Sciatic nerve (tissue), 2 donors: ENCODE measurements around the gene FBXW8. TPM values are rescaled to one million over a fixed set of nuclear protein-coding genes. Genes with fewer than 3 reads are reported as not detected.
A peak's percentile ranks its signal among the peaks of the same experiment; 100 is the strongest.

Experiments
- ATAC-seq: fragments of 200-7000 bp; cut with Tn5 transposase; one replicate; pipeline ENCODE4 v1.9.1; 2020; ENCODE audit warnings: mild to moderate bottlenecking, moderate library complexity
- DNase-seq: peaks from one replicate; pipeline ENCODE4 v3.0.0-alpha.2; 2020; ENCODE audit warnings: low spot score
- intact Hi-C: fragments of 100-400 bp; cut with DNase I; formaldehyde crosslinking; loops from one replicate; pipeline ENCODE4 v1.14.2; 2022
- total RNA-seq: library from RNA; stranded (reverse); fragmentation: NEBNext Ultra II Directional; extraction: Animal tissue kit (Norgen Biotek cat#: 25700); gene quantifications from one replicate; pipeline ENCODE4 v1.2.1, GENCODE V29; 2021
- donor health status: DM: no; HTN: no; CAD: no.
- donor health status: DM: no; HTN: no; CAD: no.

Gene FBXW8
- total RNA-seq, 1 donor from 2014 or later = 12.9 TPM

DNA sequence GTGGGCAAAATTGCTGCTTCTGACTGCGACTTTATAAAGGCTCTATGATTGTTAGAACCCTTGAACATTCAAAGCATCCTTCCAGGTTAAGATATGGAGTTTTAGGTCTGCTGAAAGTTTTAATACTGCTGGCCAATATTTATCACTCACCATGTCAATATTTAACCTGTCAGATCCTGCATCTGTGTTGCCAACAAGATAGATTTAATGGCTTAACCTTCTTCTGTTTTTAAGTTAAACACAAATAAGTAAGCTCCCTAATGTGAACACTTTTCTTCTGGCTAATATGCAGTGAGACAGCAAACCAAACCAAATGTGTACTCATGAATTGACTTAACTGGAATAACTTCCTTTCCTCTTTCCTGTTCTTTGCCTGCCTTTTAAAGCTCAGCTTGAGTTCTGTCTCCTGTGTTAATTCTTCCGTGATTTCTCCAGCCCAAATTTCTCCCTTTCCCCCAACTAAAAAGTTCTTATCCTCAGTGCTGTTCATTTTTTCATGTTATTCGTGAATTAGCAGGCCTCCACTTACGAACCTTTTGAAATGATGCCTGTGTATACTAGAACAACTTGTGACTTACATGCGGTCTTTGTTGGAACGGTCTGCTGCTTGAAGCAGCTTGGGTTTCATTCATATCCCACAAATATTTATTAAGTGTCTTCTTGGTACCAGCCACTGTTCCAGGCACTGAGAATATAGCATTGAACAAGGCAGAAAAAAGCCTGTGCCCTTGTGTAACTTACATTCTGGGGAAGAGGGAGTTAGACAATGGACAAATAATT lies 9.1 kb downstream of the FBXW8 start:
- intact Hi-C loops = no loop called here
- ATAC-seq = no peak
- no peak for DNase-seq

DNA sequence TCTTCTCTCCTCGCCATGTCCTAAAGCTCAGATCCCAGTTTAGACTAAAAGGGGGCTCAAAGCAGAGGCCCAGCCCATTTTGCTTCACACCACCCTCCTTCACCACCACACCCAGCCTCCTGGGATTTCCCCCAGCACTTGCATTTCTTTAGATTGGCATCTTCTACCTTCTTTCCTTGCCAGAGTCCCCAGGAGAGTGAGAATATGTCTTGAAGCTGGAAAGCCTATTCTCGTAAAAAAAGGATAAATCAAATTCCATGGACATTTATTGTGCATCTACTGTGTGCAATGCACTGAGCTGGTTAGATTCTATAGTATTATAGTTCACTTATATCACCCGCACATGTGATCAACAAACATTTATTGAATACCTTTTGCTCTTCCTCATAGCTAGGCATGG lies 10.2 kb downstream of the FBXW8 start:
- no peak for ATAC-seq
- intact Hi-C loops = no loop called here
- no peak for DNase-seq

DNA sequence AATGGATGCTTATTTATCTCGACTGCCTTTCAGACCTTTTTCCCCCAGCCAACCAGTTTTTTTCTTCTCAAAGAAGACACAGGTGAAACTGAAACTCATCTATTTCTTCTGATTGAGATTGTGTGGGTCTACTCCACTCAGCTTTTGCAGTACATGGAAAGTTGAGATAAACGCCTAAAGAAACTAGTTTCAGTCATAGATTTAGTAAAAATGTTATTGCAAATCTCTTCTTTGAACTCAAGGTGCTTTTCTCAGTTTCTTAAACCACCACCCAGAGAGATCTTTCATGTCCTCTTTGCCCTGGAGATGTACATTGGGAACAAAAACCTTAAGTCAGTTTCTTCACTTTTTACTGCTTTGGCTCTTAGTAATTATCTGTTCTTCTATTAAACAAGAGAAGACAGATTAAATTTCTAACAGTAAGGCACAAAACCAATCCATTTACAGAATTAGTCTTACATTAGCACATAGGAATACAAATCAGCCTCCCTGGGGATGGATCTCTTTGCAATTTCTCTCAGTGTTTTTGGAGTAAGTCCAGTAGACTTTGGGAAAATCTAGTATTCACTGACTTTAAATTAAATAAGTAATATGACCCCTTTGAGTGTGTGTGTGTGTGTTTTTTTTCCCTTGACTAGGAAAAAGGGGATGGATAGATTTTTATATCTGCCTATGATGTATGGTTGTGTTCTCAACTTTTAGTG lies 11.6 kb downstream of the FBXW8 start:
- ATAC-seq (no peak), DNase-seq (no peak)
- intact Hi-C loops = no loop called here

DNA sequence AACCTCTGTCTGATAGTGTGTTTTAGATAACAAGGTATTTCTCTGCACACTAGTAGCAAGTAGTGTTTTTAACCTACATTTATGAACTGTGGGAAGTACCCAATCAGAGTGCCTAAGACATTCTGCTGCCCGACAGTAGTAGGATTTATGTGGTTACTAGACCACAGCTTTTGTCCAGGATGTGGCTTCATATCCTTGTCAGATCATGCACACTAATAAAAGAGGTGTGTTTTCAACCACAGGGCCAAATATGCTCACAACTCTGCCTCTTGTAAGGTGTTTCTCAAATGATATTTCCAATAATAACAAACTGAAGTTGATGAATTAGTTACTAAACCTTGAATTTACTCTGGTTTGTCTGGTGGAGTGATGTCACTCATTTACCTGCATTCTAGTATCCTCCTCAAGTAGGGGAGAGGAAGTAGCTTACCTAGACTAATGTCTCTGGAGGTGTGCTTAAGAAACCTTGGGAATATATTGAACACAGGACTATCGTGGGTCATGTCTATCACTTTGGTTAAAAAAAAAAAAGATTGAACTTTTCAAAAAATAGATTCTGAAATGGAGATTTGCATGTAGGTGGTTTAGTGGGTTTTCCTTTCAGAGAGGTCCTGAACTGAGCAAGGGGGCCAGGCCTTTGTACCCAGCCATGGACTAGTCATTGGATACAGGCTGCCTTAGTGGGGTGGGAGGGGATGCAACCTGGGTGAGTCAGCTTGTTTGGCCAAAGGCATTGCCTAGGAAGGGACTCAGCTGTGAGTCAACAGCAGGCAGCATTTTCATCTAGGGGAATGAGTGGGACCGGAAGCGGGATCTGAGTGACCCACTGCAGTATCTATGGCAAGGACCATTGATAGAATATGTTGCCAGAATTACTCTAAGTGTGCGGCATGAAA lies 14.1 kb downstream of the FBXW8 start:
- DNase-seq (no peak), ATAC-seq (no peak)
- intact Hi-C loops = no loop called here

DNA sequence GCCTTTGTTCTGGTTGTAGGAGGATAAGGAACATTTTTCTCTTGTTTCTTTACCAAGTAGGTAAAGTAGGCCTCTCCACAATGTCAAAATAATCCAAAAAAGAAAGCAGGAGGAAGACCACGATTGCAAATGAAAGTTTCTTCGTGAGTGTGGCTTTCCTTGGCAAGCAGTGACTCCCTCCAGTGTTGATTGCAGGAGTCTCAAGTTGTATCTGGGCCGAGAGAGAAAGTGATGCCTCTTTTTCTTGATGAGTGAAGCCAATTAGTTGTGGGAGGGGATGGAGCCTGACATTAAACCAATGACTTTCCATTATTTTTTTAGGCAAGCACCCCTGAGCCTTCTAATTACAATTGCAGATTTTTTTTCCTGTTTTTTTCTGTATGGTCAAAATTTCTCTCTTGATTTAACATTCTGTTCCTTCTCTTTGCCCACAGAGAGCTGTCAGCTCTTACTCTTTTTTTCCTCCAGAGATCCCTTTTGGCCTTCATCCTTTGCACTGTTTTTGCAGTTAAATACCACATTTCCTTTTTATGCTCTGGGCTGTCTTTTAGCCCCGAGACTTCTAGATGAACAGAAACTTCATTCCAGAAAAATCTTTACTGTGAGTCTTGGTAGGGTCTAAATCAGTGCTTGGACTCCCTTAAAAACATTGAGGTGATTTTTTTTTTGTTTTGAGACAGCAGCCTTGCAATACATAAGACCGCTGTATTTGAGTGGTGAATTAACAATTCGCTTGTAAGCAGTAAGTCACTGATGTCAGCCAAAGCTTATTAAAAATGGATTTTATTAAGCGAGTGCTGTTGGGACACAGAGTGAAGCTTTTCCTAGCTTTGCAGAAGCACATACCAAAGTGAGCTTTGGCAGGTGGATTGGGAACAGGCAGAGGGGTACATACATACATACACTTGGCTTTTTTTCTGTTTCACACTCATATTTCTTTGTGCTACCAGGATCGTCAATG lies 15.8 kb downstream of the FBXW8 start:
- ATAC-seq = peak; percentile 86
- intact Hi-C loops = no loop called here
- no peak for DNase-seq

DNA sequence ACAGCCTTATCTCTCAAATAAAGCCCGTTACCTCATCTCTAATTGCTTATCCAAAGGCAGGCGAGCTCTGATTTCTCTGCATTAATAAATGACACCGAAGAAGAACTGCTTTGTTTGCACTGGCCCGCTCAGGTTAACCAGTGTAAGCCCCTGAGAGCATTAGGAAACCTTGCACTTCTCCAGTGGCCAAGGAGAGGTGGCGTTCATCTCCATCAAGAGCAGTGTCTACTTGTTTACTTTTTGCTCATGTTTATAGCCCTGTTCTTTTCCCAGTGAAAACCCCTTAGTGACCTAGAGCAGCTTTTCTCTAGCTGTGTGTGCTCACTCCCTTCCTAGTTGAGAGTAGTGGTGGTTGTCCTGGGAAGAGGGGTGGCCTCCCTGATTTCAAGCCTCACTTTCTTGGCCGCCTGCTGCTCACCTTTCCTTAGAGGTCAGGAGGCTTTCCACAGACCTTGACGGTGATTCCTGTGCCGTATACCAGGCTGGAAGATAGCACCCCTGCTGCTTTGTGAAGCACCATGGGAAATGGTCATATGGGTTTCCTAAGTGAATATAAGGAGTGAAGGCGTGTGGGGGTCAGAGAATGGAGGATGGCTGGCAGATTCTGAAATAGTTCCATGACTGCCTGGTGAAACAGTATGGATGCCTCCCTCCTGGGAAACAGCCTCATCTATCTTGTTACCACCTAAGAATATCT lies 16.6 kb downstream of the FBXW8 start:
- DNase-seq (no peak), ATAC-seq (peak; percentile 69)
- intact Hi-C loops = no loop called here

DNA sequence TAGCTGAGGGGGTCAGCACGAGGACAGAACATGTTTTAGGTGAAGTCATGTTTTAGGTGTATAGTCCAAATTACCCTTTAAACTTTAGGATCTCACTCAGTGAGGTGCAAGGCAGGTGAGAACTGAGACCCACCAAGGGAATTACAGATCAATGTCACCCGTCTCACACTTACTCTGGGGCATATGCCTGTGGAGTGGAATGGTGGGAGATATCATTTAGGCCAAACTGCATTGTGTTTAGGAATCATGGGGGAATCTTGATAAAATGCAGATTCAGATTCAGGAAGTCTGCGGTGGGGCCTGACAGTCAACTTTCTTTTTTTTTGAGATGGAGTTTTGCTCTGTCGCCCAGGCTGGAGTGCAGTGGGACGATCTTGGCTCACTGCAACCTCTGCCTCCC lies 17.8 kb downstream of the FBXW8 start:
- DNase-seq (no peak), ATAC-seq (no peak)
- intact Hi-C loops = no loop called here

DNA sequence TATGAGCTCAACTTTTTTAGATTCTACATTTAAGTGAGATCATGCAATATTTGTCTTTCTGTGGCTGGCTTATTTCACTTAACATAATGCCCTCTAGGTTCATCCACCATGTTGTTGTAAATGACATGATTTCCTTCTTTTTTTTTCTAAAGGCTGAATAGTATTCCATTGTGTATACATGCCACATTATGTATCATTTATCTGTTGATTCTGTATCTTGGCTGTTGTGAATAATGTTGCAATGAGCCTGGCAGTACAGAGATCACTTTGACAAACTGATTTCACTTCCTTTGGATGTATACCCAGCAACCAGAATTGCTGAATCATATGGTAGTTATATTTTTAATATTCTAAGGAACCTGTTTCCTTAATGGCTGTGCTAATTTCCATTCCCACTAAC lies 19.1 kb downstream of the FBXW8 start:
- no peak for ATAC-seq
- DNase-seq = no peak
- intact Hi-C loops = no loop called here

DNA sequence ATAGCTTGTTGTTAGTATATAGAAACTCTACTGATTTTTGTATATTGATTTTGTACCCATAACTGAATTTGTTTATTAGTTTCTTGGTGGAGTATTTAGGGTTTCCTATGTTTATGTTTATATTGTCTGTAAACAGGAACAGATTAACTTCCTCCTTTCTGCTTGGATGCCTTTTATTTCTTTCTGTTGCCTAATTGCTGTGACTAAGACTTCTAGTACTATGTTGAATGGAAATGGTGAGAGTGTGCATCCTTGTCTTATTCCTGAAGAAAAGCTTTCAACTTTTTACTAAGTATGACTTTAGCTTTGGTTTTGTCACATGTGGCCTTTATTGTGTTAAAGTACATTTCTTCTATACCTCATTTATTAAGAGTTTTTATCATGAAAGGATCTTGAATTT lies 20.9 kb downstream of the FBXW8 start:
- ATAC-seq = no peak
- intact Hi-C loops = no loop called here
- DNase-seq = no peak

DNA sequence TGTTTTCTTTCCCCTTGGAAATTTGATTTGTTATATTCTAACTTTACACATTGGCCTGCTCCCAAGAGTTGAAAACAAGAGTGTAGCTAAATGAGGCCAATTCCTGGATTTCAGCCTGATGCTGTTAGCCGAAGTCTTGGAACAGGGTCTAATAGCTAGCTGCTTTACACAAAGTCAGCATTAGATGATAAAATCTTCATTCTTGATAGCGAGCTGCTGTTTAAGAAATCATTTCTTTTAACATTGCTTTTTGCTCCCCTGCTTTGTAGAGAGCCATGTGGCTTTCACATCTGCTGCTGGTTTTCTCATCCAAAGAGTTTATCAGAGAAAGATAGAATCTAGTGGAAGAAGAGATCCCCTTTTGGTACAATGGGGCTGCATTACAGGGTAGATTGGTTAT lies 22.3 kb downstream of the FBXW8 start:
- DNase-seq (no peak), ATAC-seq (no peak)
- intact Hi-C loops = no loop called here

DNA sequence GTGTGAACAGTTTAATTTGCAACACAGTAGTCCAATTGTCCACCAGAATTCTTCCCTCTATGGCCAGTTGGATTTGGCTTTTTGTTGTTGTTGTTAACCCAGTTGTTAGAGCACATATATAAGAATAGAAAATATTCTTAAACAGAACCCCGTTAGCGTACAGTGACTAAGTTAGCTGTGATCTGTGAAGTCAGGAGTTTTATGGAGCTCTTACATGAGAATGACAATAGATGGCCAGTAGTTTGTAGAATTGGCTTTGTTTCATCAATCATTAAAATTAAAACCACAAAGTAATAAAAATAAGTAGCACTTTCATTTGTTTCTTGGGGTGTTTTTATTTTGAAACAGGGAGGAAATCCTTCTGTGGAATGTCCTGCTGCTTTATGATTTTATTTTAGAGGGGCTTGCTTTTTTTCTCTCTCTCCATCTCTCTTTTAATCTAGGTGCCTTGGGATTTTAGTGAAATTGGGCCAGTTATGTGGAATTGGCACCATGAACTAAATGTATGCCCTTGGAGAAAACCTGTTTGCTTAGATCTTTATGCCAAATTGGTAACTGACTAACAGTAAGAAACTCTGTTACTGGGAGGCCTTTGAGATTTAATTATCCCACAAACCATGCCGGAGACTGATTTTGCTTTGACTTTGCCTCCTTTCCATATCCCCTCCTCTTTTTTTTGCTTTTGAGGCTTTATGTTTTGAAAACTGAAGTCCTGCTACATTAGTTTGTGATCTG lies 22.9 kb downstream of the FBXW8 start:
- DNase-seq (no peak), ATAC-seq (no peak)
- intact Hi-C loops = no loop called here

DNA sequence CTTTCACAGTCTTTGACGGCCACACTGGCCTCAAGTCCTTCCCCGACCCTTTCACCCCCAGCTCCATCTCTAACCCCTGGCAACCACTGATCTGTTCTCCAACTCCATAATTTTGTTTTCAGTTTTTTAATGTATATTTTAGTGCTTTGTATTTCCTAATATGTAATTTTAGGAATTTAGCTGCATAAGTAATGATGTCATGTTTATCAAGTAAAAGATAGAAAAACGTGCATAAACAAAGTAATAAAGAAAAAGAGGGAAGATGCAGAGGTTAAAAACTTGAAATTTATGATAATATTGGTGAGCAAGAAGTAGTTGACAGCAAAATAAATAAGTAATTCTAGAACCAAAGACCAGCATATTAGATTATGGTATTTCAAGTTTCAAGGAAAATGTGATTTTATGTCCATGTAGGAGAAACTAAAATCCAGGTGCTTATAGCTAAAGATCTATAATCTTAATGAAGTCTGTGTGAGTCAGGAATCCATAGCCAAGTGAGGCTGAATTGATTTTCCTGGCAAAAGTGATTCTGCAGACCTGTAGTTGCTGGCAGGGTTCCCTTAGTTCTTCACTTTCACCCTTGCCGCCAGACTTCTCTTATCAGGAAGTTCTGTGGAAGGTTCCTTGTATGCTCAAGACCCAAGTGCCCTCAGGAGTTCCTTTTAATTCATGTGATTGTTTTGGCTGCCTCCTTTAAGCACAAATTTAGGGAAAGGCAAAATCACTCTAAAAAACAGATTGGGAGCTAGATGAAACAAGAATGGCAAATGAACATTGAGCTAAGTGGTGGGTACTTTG lies 24.4 kb downstream of the FBXW8 start:
- intact Hi-C loops = no loop called here
- no peak for ATAC-seq
- no peak for DNase-seq

DNA sequence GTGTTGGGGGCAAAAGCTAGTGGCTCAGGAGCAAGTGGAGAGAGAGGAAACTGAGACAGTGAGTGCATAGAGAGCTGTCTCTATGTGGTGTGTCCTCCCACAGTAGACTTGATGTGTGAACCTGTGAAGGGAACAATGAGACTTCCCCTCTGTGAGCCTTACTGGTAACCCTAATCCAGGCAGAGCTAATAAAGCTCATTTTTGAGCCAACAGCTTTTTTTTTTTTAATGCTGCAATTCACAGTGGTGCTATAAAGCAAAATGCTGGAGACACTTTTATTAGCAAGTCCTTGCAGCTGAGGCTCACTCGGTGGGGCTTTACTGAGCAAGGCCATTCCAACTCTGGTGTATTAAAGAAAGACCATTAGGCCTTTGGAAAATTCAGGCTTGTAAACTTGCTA lies 26.9 kb downstream of the FBXW8 start:
- DNase-seq = no peak
- intact Hi-C loops = no loop called here
- ATAC-seq = peak; percentile 80

DNA sequence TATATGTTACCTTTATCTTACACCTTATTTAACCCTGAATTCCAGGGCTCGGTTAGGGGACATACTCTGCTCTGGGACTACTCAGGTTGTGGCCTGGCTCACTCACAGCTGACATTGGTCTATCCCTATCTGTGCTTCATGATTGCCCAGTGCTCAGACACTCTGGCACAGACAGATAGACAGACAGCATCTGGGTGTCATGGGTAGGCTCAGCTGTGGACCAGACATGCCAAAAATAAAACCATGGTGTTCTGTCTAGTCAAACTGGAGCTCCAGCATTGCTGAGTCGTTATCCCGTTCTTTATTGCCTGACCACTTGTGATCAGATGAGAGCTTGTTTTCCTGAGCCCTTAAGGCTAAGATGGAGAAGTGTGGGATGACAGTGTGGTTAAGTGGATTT lies 29.0 kb downstream of the FBXW8 start:
- intact Hi-C loops = no loop called here
- ATAC-seq = no peak
- no peak for DNase-seq

DNA sequence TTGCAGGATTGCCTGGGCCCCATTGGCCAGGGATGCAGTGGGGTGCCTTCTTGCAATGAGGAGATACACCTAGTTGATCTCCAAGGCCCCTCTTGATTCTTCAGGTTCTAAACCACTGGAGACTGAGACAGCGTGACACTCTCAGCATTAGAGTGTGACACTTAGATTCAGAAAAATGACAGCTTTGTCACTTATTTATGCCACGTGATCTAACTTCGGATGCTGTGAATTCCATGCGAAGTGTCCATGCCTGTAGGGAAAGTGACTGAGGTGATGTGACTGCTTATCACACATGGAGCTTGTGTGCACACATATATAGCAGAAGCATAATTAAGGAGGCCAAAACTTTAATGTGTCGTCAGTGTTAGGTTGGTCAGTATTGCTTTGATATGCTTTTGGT lies 30.4 kb downstream of the FBXW8 start:
- intact Hi-C loops = no loop called here
- no peak for ATAC-seq
- no peak for DNase-seq

DNA sequence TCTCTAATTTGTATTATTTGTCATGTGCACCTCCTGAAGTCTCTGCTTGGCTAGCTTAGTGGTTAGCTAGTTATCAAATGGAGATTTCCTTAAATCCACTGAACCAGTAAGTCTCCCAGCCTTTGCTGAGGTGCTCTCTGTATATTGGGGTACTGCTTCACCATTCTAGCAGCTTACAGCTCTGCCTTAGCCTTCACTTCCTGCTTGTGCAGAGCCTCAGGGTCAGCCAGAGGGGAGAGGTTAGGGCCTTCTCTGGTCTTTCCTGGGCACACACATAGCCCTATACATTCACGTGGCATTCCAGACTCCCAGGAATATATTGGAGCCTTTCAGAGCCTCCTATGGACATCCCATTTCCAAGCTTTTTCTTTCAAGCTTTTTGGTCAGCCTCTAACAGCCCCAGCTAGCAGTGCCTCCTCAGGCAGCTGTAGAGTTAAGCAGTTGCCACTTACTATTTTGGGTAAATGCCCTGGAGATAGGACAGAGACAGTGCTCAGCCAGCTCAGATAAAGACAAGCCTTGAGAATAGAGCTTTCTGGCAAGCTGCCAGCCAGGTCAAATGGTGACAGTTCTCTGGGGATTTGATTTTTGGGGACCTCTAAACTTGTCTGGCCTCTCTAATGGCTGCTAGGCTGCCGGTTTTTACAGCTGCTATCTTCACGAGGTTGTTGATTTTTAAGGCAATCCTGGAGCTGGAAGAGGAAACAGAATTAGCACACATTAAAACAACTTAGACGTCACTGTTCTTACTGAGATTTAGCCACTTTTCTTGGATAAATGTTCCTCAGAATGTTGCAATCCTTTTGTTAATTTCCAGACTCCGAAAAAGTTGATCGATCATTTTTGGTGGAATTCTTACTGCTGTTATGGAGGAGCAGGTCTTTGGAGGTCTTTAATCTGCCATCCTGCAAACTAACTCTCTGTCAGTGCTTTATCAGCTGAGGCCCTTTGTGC lies 32.9 kb downstream of the FBXW8 start:
- peak; percentile 95 for ATAC-seq
- no peak for DNase-seq
- intact Hi-C loops = no loop called here
